ENCODE measurements around the gene CYBC1.

GRCh38 chr17:82489851-82490511 is 39.4 kb upstream of the CYBC1 start:
- TF ChIP-seq CTCF (IDR thresholded peaks at IDR 0.05 in 2 of 3, conservative IDR thresholded peaks at IDR 0.05 in 1 of 3; ENCODE audit: insufficient read depth in 2 of 3, low read depth in 1 of 3, low read length in 3 of 3) (no peak), EHMT2 (IDR thresholded peaks at IDR 0.05) (no peak), THRB (CRISPR knock-in tag; conservative IDR thresholded peaks at IDR 0.05) (no peak), ZNF280A (IDR thresholded peaks at IDR 0.05; ENCODE audit: low read depth, partially characterized antibody) (no peak), ZNF24 (IDR thresholded peaks at IDR 0.05) (no peak)

Measured in K562 (cell line).